Astrocyte (in vitro differentiated cells and primary cell): ENCODE measurements around the gene USP36.

Experiments used
- CTCF ChIP-seq: IDR thresholded peaks from 2 replicates; pipeline ENCODE4 v1.5.1; 2011; ENCODE audit warnings: low read depth, mild to moderate bottlenecking, inconsistent platforms, low read length, moderate library complexity; ENCODE audit not compliant: insufficient read depth
- EZH2 ChIP-seq: IDR thresholded peaks from 2 replicates; pipeline ENCODE4 v1.6.1; 2012; ENCODE audit warnings: mild to moderate bottlenecking, low read length, inconsistent platforms; ENCODE audit not compliant: insufficient read depth

- TF ChIP-seq CTCF (no peak), EZH2 (no peak)
Observed at GRCh38 chr17:78885956-78886355, 45.3 kb upstream of the USP36 start.
